Thyroid gland (tissue), 4 donors: ENCODE results near the gene SAMD1.

ENCODE experiments used
- CTCF ChIP-seq, 6 experiments: fragments of 200-600 bp in 3 of 6; fragments of 450-650 bp in 3 of 6; sonication (generic) in 3 of 6; IDR thresholded peaks; one replicate each; pipeline ENCODE4 v1.5.1; 2016 to 2019; ENCODE audit warnings: antibody characterized with exemption in 6 of 6, mild to moderate bottlenecking in 2 of 6, inconsistent platforms in 1 of 6, moderate library complexity in 1 of 6
- POLR2A ChIP-seq, 2 donors: fragments of 450-650 bp; IDR thresholded peaks; one replicate each; pipeline ENCODE4 v1.6.1; 2017; ENCODE audit warnings: antibody characterized with exemption in 2 of 2, mild to moderate bottlenecking in 2 of 2, moderate library complexity in 1 of 2

DNA sequence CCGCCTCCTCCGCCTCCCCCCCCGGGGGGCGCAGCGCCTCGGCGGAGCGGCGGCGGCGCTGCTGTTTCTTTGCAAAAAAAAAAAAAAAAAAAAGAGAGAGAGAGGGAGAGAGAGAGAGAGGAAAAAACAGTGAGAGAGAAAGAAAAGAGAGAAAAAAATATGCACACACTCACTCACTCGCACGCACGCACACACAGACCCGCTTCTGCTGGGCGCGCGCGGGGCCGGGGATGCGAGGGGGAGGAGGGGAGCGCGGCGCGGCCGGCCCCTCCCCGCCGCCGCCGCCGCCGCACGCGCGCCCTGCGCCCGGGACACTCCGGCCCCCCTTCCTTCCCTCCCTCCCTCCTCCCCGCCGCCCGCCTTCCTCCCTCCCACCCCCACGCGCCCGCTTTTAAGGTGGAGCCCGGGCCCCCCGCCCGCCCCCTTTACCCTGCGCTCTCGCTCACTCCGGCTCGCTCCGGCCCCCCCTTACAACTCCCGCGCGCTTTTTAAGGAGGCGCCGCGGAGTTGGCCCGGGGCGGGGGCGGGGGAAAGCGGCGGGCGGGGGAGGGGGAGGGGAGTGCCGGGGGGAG is at the start of gene SAMD1:
- TF ChIP-seq CTCF (IDR thresholded peaks at IDR 0.05) (no peak), POLR2A (IDR thresholded peaks at IDR 0.05) (no peak)
